Activated T-helper 9 cell treated with anti-CD3 and anti-CD28 coated beads, Interleukin-2, amount 50 U/mL, for 16 hours (primary cell): ENCODE measurements around the gene SHISAL1.

Source experiments
- DNase-seq: peaks from one replicate; pipeline ENCODE4 v3.0.0-alpha.2; 2020; ENCODE audit warnings: low read depth

SHISAL1 gene

DNA sequence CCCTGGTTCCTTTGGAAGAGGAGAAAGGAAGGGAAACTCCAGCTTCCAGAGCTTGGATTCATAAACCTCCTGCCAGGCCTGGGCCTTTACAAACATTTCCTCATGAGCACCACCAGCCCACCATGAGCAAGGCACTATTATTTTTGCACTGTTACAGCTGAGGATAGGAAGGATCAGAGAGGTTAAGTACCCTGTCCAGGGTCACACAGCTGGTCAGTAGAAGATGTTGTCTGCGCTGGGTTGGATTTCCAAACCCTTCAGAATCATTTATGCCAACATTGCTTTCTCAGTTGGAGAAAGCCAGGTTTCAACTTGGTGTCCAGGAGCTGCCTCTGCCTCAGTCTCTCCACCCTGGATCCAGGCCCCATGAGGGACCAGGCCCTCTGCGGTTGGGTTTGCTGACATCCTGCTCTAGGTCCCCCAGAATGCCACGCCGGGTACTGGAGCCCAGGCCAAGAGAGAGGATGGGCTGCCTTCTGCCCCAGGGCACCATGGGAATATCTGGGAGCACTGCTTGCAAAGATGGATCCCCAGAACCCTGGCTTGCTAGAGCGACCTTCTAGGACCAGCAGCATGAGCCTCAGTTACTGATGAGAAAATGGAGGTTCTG, 29.7 kb upstream of the SHISAL1 start:
- DNase-seq, result no peak

DNA sequence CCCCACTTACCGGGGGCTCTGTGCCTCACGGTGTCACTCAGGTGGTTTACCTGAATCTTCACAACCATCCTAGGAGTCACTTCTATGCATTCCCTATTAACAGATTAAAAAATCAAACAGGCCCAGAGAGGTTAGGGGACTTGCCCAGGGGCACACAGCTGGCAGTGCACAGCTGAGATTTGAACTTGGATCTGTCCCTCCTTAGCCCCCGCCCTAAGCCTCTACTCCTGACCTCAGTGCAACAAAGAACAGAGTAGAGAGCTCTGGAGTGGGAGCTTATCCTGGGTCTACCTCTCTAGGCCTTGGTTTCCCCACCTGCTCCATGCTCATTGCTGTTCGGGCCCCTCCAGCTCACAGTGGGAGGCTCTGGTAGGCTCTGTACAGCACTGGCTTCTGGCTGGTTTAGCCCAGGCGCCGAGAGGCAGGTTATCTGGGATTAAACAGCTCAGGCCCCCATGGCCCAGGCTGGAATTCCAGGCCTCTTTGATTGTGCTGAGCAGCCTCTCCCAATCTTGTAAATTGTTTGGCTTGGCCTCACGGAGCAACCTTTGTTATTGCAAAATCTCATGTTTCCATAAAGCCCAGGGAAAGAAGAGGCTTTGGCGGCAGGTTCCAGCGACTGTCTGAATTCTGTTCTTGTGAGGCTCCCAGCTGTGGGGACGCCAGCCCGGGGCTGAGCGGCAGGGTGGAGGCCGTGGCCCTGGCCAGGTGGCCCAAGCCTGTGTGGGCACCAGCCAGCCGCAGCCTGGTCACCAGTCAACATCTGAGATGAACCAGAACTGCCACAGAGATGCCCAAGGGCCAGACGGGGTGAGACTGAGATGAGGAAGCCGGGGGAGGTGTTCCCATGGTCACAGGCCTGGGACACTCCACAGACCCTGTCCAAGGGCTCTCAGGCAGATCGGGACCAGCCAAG, 28.9 kb upstream of the SHISAL1 start:
- no peak for DNase-seq

DNA sequence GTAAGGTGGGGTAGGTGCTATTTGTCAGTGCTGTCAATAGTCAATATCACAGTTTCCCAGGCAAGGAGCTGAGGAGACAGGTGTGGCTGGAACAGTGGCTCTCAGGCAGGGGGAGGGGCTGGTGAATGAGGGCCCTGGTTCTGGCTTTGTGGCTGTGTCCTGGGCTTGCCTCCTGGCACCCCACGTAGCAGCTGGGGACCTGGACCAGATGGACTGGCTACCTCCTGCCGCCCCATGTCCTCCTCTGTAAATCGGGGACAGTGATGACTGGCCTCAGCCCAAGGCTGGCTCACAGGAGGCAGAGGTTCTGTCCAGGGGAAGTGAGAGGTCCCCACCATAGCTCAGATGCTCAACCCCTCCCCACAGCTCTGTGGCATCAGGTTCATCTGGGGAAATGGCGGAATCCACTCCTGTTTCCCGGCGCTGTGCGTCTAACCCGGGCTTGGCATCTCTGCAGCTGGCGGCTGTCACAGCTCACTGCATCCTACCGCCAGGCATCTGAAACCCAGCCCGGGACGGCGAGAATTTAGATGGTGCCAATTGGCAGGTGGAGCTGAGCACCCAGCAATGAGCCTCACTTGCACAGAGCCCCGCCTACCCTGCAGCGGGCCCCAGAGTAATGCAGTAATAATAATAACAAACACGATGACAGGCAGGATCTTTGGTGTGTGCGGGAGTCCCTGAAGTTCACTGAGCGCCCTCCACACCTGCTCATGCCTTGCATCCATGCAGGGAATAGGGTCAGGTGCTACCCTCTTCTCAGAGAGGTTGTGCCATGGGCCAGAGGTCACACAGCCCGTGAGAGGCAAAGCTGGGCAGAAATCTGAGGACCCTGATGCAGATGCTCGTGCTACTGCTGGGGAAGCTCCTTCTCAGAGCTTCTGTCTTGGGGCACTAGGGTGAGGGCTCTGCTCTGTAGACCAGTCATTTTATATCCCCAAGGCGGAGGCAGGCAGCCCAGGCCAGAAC, 27.8 kb upstream of the SHISAL1 start:
- DNase-seq, result no peak

DNA sequence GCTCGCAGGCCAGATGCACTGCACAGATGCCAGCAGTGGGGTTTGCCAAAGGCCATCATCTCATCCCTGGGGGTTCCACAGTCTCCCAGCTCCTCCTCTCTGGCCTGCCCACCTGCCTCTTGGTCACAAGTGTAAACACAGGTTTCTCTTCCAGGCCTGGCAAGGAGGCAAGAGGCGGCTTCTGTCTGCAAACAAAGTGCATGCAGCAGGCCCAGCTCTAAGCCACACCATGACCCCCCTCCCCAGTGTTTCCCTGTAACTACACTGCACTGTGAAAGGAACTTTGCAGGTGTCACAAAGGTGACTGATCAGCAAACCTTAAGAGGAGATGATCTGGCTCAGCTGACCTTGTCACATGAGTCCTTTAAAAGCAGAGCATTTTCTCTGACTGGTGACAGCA, 26.2 kb upstream of the SHISAL1 start:
- DNase-seq, result no peak

DNA sequence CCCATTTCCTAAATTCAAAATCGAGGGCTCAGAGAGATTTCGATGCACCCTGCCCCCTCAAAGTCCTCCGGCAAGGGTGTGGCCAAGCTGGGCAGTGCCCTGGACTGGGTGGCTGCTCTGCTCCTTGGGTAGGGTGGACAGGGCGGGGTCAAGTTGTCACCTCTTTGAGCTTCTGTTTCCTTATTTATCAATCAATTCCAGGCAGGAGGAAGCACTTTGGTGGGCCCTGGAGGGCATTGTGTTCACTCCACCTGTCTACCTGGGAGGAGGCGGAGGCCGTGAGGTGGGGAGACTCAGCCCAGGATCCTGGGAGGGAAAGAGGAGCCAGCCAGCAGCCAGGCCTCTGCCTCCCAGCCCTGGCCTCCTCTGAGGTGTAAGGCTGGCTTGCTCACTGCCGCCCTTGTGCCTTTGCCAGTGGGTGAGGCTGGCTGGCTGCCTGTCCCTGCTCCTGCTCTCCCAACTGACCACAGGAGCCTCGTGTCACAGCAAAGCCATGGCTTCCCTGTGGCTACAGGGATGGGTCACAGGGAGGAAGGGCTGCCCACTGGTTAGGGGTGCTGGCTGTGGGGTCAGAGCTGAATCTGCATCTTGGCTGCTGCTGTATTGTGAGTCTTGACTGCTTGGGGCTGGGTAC, 25.5 kb upstream of the SHISAL1 start:
- no peak for DNase-seq

DNA sequence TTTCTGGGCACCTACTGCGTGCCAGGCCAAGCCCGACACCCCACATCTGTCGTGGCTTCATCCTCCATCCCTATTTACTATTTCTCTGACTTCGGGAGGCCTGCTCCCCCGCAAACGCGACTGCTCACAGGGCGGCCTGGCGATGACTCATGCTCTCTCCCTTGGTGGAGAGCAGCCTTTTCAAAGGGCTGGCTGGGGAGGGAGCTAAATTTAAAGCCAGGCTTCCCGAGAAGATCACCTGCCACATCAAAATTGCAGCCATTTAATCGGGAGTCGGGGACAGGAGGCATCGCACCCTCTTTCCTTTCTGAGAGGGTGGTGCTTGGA, 24.9 kb upstream of the SHISAL1 start:
- DNase-seq, result no peak

DNA sequence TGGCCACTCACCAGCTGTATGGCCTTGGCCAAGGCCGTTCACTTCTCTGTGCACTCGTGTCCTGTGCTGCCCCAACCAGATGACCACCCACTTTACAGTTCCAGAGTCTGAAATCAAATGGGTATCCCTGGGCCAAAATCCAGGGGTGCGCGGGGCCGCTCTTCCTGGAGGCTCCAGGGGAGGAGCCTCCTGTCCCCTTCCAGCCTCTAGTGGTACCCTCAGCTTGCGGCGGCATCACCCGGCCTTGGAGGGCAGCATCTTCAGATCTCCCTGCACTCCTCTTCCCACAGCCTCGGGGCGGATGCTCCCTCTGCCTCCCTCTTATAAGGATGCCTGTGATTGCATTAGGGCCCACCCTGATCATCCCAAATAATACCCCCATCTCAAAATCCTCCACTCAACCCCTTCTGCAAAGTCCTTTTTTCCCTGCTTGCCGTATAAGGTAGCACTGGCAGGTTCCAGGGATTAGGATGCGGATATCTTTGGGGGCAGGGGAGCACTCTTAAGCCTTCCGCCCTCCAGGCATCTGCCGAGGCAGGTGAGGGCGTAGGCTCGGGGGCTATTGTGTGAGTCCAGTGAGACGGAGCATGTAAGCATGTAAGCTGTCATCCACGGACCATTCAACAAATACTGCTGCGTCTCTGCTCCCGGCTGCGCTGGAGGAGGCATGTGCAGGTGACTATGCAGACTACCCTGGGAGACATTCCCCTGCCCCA, 24.4 kb upstream of the SHISAL1 start:
- no peak for DNase-seq

DNA sequence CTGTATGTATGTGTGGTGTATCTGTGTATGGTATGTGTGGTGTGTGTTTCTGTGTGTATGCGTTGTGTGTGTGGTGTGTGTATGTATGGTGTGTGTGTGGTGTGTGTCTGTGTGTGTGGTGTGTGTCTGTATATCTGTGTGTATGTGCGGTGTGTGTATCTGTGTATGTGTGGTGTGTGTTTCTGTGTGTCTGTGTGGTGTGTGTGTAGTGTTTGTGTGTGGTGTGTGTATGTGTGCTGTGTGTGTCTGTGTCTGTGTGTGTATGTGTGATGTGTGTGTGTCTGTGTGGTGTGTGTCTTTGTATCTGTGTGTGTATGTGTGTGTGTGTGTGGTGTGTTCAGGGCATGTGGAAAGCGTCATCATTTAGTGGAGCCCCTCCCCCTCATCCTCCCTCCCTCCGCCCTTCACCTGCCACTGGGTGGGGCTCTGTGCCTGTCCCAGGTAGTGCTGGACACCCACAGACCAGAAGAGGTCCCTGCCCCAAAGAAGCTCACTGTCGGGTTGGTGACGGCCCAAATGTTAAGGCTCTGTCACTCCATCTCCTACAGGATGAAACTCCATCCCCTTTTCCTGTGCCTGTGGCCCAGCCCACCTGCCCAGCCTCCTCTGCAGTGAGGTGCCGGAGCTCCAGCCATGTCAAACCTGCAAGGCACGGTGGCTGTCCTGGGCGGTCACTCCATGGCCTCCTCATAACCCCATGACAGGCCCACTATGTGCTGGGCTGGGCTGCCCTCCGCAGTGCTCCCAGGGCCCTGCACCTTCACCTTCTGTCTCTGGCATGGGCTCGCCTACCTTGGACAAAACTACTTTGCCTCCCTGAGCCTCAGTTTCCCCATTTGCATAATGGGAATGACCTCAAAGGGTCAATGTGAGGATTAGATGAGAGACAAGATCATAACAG, 23.4 kb upstream of the SHISAL1 start:
- DNase-seq, result no peak

DNA sequence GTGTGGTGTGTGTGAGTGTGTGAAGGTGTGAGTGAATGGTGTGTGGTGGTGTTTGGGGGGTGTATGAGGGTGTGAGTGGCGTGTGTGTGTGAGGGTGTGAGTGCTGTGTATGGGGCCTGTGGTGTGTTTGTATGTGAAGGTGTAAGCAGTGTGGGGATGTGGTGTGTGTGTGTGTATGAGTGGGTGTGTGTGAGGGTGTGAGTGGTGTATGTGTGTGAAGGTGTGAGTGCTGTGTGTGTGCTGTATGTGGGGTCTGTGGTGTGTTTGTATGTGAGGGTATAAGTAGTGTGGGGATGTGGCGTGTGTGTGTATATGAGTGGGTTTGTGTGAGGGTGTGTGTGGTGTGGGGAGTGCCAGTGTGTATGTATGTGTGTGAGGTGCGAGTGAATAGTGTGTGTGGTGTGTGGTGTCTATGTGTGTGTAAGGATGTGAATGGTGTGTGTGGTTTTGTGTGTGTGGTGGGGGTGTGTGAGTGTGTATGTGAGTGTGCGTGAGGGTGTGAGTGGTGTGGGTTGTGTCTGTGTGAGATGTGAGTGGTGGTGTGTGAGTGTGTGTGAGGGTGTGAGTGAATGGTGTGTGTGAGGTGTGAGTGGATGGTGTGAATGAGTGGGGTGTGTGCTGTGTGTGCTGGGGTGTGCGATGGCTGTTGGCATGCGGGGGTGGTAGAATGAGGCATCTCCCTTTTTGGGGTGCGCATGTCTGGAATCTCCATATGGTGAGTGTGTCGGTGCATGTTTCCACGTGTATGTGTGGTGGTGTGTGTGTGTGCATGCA, 22.5 kb upstream of the SHISAL1 start:
- DNase-seq, result no peak

DNA sequence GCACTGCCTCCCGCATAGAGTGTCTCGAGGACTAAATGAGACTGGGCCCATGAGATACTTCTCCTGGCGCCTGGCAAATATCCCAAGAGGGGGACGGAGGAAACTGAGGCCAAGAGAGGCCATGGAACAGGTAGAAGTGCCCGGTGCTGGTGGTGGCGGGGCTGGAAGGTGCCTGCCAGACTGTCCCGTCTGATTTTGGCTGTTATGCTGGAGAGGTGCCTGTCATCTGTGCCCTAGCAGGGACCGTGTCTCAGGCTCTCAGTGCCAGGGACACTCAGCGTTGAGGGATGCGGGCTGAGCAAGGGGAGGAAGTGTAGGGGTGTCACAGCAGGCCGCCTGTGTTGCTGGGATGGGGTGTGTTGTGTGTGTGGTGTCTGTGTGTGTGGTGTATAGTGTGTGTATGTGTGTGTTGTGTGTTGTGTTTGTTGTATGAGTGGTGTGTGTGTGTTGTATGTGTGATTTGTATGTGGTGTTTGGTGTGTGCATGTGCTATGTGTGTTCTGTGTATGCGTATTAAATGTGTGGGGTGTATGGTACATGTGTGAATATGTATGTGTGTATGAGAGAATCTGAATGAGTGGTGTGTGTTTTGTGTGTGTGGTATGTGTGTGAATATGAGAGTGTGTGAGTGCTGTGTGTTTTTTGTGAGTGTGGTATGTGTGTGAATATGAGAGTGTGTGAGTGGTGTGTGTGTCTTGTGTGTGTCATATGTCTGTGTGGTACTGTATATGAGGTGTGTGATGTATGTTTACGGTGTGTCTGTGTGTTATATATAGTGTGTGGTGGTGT, 21.3 kb upstream of the SHISAL1 start:
- DNase-seq, result no peak

DNA sequence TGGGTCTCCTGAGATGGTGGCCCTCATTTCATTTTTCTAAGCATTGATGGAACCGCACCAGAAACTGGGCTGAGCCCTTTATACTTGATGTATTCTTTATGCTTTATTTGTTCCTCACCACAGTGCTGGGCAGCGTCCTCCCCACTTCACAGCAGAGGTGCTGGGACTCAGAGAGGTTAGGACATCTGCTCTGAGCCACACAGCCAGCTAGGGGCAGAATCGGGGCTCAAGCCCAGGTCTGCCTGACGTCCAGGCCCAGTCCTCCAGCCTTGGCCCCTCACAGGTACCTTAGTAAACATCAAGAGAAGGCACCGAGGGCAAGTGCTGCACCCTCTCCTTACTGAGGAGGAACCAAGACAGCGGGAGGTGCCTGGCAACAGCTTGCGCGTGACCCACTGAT, 20.2 kb upstream of the SHISAL1 start:
- no peak for DNase-seq

DNA sequence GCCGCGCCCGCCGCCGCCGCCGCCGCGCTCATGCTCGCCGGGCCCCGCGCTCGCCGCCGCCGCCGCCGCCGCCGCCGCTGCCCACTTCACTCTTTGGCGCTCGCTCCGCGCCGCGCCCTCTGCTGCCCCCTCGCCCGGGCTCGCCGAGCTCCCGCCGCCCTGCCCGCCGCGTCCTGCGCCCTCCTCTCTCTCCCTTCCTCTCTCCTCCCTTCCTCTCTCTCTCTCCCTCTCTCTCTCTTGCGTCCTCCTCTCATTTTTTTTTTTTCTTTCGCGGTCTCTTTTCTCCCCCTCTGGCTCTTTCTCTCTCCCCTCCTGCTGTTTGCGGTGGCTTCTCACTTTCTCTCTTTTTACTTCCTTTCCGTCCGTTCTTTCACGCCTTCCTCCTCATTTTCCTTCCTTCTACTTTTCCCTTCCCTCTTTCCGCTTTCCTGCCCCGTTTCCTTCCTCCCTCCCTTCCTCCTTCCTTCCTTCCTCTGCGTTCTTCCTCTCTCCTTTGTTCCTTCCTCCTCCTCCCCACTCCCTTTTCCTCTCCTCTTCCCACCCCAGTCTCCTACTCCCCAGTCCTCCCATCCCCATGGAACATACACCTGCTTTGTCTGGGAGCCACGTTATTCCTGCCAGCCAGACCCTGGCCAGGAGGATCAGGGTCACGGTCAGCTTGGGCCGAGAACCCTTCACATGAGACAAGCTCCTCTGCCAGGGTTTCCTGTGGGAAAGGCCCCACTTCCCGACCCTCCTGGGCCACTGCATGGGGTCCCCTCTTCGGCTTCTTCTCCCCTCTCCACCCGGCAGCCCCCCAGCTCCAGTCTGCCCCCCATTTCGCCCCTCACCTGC, 19.3 kb upstream of the SHISAL1 start:
- no peak for DNase-seq

DNA sequence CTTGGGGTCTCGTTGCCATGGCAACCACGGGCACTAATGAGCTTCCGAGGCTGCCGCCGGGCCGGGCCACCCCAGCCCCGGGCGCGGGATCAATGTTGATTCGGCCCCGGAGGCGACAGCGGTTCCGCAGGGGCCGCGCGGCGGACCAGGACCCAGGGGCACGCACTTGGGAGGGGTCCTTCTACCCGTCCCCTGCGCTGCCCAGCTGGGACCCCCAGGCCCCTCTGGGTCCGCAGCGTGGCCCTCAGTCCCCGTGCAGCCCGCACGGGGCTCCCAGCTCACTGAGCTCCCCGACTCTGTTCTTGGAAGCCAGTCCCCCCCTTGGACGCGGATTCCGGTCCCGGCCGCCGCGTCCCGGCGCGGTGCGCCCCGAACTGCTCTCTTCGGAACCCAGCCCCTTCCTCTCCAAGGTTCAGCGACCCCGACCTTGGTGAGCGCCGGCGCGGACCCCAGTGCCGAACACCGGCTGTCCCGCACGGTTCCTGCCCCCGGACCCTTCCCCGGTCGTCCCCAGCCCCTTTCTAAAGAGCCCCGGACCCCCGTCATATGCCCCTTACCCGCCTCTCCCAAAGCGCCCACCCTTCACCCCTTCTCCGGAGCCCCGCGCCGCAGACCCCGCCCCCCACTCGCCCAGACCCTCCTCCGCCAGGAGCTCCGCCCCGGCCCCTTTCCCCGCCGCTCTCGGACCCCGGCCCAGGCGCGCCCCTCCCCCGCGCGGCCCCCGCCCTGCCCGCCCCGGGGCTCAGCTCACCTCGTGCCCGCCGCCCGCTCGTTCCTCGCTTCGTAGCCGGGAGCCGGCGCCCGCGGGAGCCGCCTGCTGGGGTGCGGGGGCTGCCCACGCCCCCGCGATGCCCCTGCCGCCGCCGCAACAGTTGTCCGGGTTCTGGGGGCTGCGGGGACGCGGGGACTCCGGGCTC, 18.3 kb upstream of the SHISAL1 start:
- DNase-seq, result no peak

DNA sequence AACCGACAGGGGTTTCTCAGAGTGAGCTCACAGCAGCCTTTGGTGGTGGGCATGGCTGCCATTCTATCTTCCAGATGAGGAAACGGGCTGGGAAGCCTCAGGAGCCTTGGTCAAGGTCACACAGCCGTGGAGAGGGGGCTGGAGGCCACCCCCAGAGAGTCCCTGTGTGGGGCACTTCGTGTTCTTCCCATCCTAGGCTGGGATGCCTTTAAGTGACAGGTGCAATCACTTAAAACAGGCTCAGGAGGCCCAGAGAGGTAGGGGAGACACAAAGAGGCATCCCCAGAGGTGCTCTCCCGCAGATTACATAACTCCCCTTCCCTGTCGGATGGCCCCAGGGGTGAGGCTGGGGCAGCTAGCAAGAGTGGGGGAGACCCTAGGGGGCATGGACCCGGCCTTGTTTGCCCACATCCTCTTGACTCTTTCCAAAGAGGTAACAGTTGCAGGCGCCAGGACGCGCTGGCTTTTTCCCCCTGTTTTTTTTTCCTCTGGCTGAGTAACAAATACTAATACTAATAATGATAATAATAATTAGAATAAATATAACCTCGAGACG, 17.5 kb upstream of the SHISAL1 start:
- DNase-seq, result no peak

DNA sequence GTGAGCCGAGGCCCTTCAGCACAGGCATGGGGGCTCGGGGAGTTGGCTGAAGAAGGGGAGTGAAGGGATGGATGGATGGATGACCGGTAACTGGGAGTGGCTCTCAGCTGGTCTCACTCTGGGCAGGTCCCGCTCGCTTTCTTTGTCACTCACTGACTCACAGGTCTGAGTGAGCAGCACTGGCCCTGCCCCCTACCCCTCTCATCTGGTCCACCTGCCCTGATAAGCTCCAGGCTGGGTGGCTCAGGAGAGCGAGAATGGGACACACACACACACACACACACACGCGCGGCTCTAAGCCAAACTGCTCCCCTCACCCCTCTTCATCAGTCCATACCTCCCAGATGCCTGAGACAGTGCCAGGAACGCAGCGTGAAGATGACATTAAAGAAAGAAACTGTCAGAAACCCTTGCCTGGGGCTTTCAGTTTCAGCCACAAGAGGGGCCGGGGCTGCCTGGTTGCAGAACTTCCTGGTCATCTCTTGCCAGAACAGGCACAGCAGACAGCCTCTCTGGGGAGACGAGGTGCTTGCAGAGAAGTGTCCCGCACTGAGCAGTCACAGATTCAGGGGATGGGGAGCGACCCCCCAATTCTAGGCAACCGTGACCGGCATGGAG, 16.5 kb upstream of the SHISAL1 start:
- DNase-seq, result no peak

DNA sequence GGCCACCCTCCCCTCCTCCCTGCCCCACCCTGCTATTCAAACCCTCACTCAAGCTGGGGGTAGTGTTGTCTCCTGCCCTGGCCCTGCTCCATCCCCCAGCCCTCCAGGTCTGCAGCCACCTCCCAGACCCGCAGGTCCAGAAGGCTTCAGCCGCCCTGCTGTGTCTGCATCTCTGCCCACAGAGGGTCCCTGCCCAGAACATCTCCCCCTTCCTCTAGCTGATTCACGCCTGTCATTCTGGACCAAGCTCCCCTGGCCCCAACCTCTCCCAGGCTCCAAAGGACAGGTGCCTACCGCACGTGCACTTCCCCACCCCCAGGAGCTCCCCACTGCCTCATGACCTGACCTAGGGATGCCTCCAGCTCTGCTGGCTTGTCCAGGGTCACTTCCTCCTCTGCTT, 16.0 kb upstream of the SHISAL1 start:
- no peak for DNase-seq
